Coronary artery (tissue), 2 donors: ENCODE results near the gene CHTF8.
A peak's percentile ranks its signal among the peaks of the same experiment; 100 is the strongest.
"Not testable (repeated sequence)": the region's sequence is repeated elsewhere in the genome, so short reads cannot be mapped to it uniquely, and the experiment has no call there.

ENCODE experiments used
- DNase-seq: peaks from one replicate; pipeline ENCODE4 v3.0.0-alpha.2; 2017; ENCODE audit warnings: low spot score
- H3K27ac ChIP-seq, 2 donors: fragments of 200-600 bp; sonication (generic); one replicate each; pipeline ENCODE4 v1.5.1; 2016 to 2019
- H3K4me3 ChIP-seq: fragments of 200-600 bp; sonication (generic); 2 replicates; pipeline ENCODE4 v1.5.1; 2016; ENCODE audit warnings: mild to moderate bottlenecking, moderate library complexity
- TF ChIP-seq, protein P1 (sequence below): fragments of 200-600 bp; sonication (generic); IDR thresholded peaks from one replicate; pipeline ENCODE4 v1.5.1; 2019; ENCODE audit warnings: antibody characterized with exemption

The CHTF8 gene

GRCh38 chr16:69133373-69133954 lies 1.1 kb upstream of the CHTF8 start:
- H3K27ac ChIP-seq = no peak overlapping the region
- DNase-seq = no peak
- H3K4me3 ChIP-seq = peak overlapping the region; percentile 98
- TF ChIP-seq, protein P1, sequence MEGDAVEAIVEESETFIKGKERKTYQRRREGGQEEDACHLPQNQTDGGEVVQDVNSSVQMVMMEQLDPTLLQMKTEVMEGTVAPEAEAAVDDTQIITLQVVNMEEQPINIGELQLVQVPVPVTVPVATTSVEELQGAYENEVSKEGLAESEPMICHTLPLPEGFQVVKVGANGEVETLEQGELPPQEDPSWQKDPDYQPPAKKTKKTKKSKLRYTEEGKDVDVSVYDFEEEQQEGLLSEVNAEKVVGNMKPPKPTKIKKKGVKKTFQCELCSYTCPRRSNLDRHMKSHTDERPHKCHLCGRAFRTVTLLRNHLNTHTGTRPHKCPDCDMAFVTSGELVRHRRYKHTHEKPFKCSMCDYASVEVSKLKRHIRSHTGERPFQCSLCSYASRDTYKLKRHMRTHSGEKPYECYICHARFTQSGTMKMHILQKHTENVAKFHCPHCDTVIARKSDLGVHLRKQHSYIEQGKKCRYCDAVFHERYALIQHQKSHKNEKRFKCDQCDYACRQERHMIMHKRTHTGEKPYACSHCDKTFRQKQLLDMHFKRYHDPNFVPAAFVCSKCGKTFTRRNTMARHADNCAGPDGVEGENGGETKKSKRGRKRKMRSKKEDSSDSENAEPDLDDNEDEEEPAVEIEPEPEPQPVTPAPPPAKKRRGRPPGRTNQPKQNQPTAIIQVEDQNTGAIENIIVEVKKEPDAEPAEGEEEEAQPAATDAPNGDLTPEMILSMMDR = no peak

DNA sequence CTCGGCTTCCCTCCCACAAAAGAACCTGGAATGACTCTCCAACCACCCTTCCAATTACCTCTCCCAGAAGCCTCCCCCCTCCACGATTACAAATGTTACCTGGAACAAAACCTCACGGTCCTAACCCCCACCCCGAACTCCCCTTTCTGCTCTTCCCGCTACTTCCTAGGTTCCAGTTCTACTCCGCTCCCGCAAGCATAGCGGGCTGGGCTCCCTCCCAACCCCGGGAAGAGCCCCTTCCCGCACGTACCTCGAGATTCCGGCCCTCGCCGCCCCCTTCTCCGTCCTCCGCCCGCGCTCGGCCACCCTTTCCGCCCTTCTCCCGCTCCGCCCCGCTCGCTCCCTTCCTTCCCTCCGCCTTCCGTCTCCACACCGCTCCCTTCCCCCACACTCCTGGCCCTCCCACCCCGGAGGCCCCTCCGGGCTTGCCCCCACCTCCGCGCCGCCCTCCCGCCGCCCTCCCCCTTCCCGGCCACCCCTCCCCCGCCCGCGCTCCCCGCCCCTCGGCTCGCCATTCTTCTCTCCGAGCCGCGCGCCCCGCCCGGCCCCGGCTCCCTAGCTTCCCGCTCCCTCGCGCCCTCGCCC lies 457 bp downstream of the CHTF8 start:
- Histone ChIP-seq H3K27ac (peak overlapping the region; percentile 76 to 97), H3K4me3 (peak overlapping the region; percentile 98)
- TF ChIP-seq, protein P1 = no peak
- peak; percentile 84 for DNase-seq

GRCh38 chr16:69131167-69131838 lies 1.1 kb downstream of the CHTF8 start:
- TF ChIP-seq, protein P1 = no peak
- H3K27ac ChIP-seq = peak overlapping the region; percentile 76 to 97
- no peak for DNase-seq
- H3K4me3 ChIP-seq = peak overlapping the region; percentile 98

DNA sequence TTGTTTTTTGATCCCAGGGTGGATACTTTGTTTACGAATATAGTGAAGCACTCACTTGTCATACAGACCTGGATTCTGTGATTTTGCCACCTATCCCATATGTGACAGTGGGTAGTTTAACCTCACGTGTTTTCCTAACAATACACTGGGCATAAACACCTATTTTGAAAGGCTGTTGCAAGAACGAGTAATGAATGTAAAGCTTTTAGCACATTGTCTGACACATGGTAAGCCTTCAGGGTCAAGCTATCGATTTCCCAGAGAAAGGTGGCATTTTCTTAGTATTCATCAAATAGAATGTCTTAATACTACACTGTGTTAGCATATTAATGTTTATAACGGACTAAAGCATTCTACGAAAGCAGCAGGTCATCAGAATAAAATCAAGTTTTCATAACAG lies 1.9 kb downstream of the CHTF8 start:
- TF ChIP-seq, protein P1 = no peak
- DNase-seq = no peak
- Histone ChIP-seq H3K4me3 (no peak overlapping the region), H3K27ac (no peak overlapping the region)

DNA sequence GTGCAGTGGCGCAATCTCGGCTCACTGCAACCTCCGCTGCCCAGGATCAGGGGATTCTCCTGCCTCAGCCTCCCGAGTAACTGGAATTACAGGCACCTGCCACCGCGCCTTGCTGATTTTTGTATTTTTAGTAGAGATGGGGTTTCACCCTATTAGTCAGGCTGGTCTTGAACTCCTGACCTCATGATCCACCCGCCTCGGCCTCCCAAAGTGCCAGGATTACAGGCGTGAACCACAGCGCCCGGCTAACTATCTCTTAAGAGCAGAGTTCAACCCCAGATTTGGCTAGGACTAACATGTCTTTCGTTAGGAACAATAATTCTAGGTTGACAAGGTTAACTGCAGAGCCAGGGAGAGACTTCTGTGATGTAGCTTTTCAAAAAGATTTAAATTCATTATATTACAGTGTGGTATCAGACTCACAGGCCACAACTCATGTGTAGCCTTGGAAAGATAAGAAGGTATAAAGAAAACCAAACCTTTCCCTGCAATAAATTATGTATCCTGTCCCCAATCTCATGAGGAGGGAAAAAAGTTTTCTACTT lies 4.3 kb downstream of the CHTF8 start:
- TF ChIP-seq, protein P1 = no peak
- Histone ChIP-seq H3K4me3 (no peak overlapping the region), H3K27ac (no peak overlapping the region)
- DNase-seq = no peak

DNA sequence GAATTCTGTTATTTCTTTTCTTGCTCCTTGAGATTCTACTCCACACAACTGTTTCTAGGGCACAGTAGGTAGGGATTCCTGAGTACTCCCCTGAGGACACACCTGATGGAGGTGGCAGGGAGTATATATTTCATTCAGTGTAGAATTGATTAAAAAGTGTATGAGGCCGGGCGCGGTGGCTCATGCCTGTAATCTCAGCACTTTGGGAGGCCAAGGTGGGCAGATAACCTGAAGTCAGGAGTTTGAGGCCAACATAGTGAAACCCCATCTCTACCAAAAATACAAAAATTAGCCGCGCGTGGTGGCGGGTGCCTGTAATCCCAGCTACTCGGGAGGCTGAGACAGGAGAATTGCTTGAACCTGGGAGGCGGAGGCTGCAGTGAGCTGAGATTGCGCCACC lies 5.6 kb downstream of the CHTF8 start:
- DNase-seq, H3K27ac ChIP-seq, H3K4me3 ChIP-seq: not testable (repeated sequence)

GRCh38 chr16:69126221-69126620 lies 6.2 kb downstream of the CHTF8 start:
- no peak overlapping the region for H3K4me3 ChIP-seq
- no peak overlapping the region for H3K27ac ChIP-seq
- TF ChIP-seq, protein P1 = no peak
- DNase-seq = peak; percentile 35

GRCh38 chr16:69124961-69125360 lies 7.4 kb downstream of the CHTF8 start:
- H3K27ac ChIP-seq, DNase-seq, H3K4me3 ChIP-seq: not testable (repeated sequence)

- H3K4me3 ChIP-seq, H3K27ac ChIP-seq, DNase-seq: not testable (repeated sequence)
Measured at GRCh38 chr16:69124406-69124805, 8.0 kb downstream of the CHTF8 start.
